Thymus (tissue), 11 donors: ENCODE data around the gene RASSF10. TPM values are rescaled to one million over a fixed set of nuclear protein-coding genes. Genes with fewer than 3 reads are reported as not detected.

Experiments used
- DNase-seq, 9 donors: peaks; one replicate each; pipeline ENCODE4 v3.0.0-alpha.2; 2013; ENCODE audit warnings: low spot score in 9 of 9, low read depth in 6 of 9, missing footprints in 1 of 9
- H3K27ac ChIP-seq, 2 donors: one replicate each; pipeline ENCODE4 v1.5.1; 2013; ENCODE audit warnings: control low read depth in 1 of 2, low read depth in 1 of 2, low read length in 1 of 2, mild to moderate bottlenecking in 1 of 2, moderate library complexity in 1 of 2
- H3K27me3 ChIP-seq, 2 donors: one replicate each; pipeline ENCODE4 v1.5.1; 2013; ENCODE audit warnings: low read length in 1 of 2; ENCODE audit not compliant: control insufficient read depth in 2 of 2, insufficient read depth in 1 of 2
- H3K36me3 ChIP-seq, 2 donors: one replicate each; pipeline ENCODE4 v1.5.1; 2013; ENCODE audit warnings: low read length in 1 of 2, mild to moderate bottlenecking in 1 of 2, moderate library complexity in 1 of 2; ENCODE audit not compliant: control insufficient read depth in 2 of 2, insufficient read depth in 2 of 2
- H3K4me1 ChIP-seq, 2 donors: one replicate each; pipeline ENCODE4 v1.5.1; 2013; ENCODE audit warnings: low read length in 2 of 2; ENCODE audit not compliant: control insufficient read depth in 2 of 2, insufficient read depth in 2 of 2
- H3K4me3 ChIP-seq, 2 donors: one replicate each; pipeline ENCODE4 v1.5.1; 2013; ENCODE audit warnings: low read length in 2 of 2, control low read depth in 1 of 2, mild to moderate bottlenecking in 1 of 2
- H3K9me3 ChIP-seq, 2 donors: one replicate each; pipeline ENCODE4 v1.5.1; 2013; ENCODE audit warnings: low read length in 1 of 2, mild to moderate bottlenecking in 1 of 2; ENCODE audit not compliant: control insufficient read depth in 2 of 2, insufficient read depth in 1 of 2
- whole genome bisulfite sequencing: extraction: QIAGEN DNeasy Blood & Tissue Kit; methylation state at CpG from one replicate; pipeline ENCODE4 v1.1.7; 2013; 5-methylcytosine and 5-hydroxymethylcytosine counted together
- polyA plus RNA-seq: library from polyadenylated mRNA; stranded (reverse); fragments of 200-250 nt; gene quantifications from one replicate; pipeline ENCODE4 v1.2.3, GENCODE V29; 2013
- total RNA-seq: library from RNA; stranded (reverse); fragments of 120-200 nt; gene quantifications from one replicate; pipeline ENCODE4 v1.2.4, GENCODE V29; 2013
- donor health status: healthy.

RASSF10 gene
- total and polyA plus RNA-seq, 2 donors = 0.73 to 2.8 TPM

DNA sequence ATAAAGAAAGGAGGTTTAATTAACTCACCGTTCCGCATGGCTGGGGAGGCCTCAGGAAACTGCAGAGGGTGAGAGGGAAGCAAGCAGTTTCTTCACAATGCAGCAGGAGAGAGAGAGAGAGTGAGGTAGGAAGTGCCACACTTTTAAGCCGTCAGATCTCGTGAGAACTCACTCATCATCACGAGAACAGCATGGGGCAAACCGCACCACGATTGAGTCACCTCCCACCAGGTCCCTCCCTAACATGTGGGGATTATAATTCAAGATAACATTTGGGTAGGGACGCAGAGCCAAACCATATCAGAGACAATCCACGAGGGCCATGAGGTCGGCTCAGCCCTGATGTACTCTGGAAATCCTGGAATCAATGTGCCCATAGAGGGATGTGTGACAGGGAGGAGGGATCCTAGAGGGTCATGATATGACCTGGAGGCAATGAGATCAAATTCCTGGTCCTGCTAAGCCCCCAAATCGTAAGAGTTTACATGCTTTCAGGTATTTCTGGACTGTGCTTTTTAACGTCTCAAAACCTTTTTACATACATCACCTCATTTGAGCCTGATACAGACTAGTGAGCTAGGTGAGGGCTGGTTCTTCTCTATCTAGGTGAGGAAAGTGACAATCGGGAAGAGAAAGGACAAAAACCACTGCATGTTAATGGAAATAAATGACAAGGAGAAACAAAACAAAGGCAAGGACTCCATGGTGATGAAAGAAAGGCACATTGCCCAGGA, 19.5 kb upstream of the RASSF10 start:
- Histone ChIP-seq H3K36me3 (no peaks in the 10 kb centered on the region), H3K4me1 (no peaks in the 10 kb centered on the region), H3K9me3 (no peaks in the 10 kb centered on the region), H3K27me3 (no peaks in the 10 kb centered on the region), H3K4me3 (no peak overlapping the region), H3K27ac (no peak overlapping the region)
- WGBS = 85% methylated on average over 13 of the region's 13 CpGs
- DNase-seq = no peak

DNA sequence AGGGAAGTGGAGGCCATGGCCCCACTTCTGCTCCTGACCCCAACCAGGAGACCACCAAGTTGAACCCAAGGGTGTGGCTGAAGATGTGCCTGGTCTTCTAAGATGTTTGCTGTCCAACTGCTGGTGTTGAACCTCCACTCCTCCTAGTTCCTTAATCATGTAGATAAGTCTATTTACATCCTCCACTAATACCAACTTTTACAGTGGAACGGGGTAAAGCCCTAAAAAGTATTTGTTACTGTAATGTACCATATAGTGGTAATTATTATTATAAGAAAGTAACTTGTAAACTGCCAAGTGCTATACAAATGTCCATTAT, 19.0 kb upstream of the RASSF10 start:
- DNase-seq = no peak
- WGBS = 90% methylated on average over 1 of the region's 1 CpG
- no peaks in the 10 kb centered on the region for H3K9me3 ChIP-seq
- H3K27ac ChIP-seq = no peak overlapping the region
- no peaks in the 10 kb centered on the region for H3K36me3 ChIP-seq
- H3K4me1 ChIP-seq = no peaks in the 10 kb centered on the region
- H3K4me3 ChIP-seq = no peak overlapping the region
- no peaks in the 10 kb centered on the region for H3K27me3 ChIP-seq

DNA sequence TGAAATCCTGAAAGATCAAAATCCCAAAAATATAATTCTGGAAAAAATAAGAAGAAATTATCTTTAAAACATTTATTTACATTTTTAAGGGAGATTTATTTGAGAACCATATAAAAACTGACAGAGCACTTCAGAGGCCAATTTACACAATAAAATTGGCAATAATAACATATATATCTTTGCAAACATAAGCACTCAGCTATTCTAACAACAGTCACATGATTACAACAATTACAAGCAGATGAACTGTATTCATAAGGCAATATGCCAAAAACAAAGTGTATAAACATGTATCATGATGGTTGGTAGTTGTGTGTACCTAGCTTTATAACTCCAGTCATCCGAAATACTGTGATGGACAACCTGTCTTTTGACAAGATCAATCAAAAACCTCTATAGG, 17.7 kb upstream of the RASSF10 start:
- no peak for DNase-seq
- Histone ChIP-seq H3K4me3 (no peak overlapping the region), H3K36me3 (no peaks in the 10 kb centered on the region), H3K27me3 (no peaks in the 10 kb centered on the region), H3K9me3 (no peaks in the 10 kb centered on the region), H3K27ac (no peak overlapping the region), H3K4me1 (no peaks in the 10 kb centered on the region)
- 94% methylated on average over 1 of the region's 1 CpG for WGBS

DNA sequence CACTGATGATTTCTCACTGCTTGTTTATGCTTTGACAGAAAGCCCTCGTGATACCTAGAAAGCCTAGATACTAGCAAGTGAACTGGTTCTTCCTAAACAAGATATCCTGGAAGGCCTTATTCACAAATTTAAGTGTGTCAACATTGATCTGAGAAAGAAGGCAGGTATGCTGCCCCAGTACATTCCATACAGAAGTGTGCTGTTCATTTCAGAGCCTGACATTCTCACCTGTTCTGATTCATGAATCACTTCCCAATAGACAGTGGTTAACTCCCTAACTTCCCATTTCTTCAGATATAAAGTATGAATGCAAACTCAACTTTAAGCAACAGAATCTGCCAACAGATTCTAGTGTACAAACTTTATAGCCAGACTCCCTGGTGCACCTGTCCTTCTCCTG, 15.5 kb upstream of the RASSF10 start:
- no peak overlapping the region for H3K4me3 ChIP-seq
- H3K27ac ChIP-seq = no peak overlapping the region
- H3K4me1 ChIP-seq = no peaks in the 10 kb centered on the region
- WGBS = 90% methylated on average over 1 of the region's 1 CpG
- DNase-seq = no peak
- no peaks in the 10 kb centered on the region for H3K36me3 ChIP-seq
- H3K27me3 ChIP-seq = no peaks in the 10 kb centered on the region
- H3K9me3 ChIP-seq = no peaks in the 10 kb centered on the region

DNA sequence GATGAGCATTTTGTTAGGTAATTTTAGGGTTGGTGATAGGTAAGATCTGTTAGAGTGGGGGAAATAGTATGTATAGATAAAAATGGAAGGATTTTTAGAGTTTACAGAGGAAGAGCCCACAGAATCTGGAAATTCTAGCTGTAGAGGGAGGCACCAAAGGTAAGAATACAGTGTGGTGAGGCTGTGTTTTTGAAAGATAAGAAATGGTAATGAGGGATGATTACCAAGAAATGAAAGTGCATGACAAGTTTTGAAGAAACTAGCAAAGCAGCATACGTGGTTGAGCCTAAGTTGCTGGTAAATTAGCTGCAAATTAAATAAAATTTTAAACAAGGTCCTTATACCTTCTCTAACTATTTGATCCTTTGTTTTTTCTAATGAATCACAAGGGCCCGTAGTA, 14.6 kb upstream of the RASSF10 start:
- 95% methylated on average over 2 of the region's 2 CpGs for WGBS
- H3K36me3 ChIP-seq = no peaks in the 10 kb centered on the region
- no peaks in the 10 kb centered on the region for H3K27me3 ChIP-seq
- no peak for DNase-seq
- H3K27ac ChIP-seq = no peak overlapping the region
- no peaks in the 10 kb centered on the region for H3K9me3 ChIP-seq
- H3K4me3 ChIP-seq = no peak overlapping the region
- H3K4me1 ChIP-seq = no peaks in the 10 kb centered on the region

DNA sequence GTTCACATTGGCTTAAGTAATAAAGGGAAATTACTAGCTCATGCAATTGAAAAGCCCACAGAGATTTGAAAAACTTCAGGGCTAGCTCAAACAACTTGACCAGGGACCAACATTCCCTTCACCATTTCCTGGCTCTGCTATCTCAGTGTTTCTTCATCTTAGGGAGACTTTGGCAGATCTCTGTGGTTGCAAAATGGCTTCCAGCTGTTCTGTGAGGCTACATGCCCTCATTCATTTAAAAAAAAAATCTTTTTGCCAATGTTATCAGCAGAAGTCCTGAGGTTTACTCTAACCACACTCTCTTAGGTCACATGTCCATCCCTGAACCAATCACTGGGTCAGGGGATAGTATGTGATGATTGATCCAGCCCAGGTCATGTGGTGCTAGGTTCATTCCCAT, 13.9 kb upstream of the RASSF10 start:
- Histone ChIP-seq H3K27ac (no peak overlapping the region), H3K36me3 (no peaks in the 10 kb centered on the region), H3K27me3 (no peaks in the 10 kb centered on the region), H3K9me3 (no peaks in the 10 kb centered on the region), H3K4me3 (no peak overlapping the region), H3K4me1 (no peaks in the 10 kb centered on the region)
- no peak for DNase-seq

DNA sequence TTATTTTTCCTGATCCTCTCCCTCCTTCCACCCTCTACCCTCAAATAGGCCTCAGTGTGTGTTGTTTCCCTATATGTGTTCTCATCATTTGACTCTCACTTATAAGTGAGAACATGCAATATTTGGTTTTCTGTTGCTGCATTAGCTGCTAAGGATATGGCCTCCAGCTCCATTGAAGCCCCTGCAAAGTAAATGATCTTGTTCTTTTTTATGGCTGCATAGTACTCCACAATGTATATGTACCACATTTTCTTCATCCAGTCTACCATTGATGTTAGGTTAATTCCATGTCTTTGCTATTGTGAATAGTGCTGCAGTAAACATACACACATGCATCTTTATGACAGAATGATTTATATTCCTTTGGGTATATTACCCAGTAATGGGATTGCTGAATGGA, 13.3 kb upstream of the RASSF10 start:
- no peaks in the 10 kb centered on the region for H3K4me1 ChIP-seq
- no peak overlapping the region for H3K4me3 ChIP-seq

DNA sequence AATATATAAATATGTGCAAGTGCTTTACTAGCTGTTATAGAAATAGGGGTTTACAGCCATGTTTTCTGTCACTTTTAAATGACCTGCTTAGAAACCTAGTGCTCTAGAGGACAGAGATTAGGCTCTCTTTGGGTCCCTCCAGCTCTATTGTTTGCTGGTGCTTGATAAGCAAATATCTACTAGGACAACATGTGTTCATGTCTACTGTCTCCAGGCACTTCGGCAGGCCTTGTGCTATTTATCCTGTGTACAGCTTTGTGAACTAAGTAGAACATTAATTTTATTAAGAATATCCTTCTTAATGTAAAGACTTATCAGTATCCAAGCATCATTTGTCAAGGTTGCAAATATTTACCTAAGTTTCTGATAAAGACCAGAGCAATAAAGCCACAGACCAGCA, 11.9 kb upstream of the RASSF10 start:
- DNase-seq = no peak
- Histone ChIP-seq H3K27ac (no peak overlapping the region), H3K27me3 (no peaks in the 10 kb centered on the region), H3K36me3 (no peaks in the 10 kb centered on the region), H3K4me3 (no peak overlapping the region), H3K4me1 (no peaks in the 10 kb centered on the region), H3K9me3 (no peaks in the 10 kb centered on the region)
- WGBS = 96% methylated on average over 1 of the region's 1 CpG

More for the DNA sequence above, 13.3 kb upstream of the RASSF10 start:
- Histone ChIP-seq H3K9me3 (no peaks in the 10 kb centered on the region), H3K27me3 (no peaks in the 10 kb centered on the region), H3K27ac (no peak overlapping the region), H3K36me3 (no peaks in the 10 kb centered on the region)
- no peak for DNase-seq

DNA sequence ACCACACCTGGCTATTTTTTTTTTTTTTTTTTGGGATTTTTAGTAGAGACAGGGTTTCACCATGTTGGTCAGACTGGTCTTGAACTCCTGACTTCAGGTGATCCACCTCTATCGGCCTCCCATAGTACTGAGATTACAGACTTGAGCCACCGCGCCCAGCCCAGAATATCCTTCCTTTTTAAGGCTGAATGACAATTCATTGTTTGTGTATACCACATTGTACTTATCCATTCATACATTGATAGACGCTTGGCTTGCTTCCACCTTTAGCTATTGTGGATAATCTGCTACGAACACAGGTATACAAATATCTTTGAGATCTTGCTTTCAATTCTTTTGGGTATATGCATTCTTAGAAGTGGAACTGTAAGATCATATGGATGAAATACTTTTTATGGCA, 10.8 kb upstream of the RASSF10 start:
- Histone ChIP-seq H3K9me3 (no peaks in the 10 kb centered on the region), H3K4me1 (no peaks in the 10 kb centered on the region), H3K4me3 (no peak overlapping the region), H3K27me3 (no peaks in the 10 kb centered on the region), H3K27ac (no peak overlapping the region), H3K36me3 (no peaks in the 10 kb centered on the region)
- DNase-seq = no peak
- WGBS = 95% methylated on average over 5 of the region's 5 CpGs

DNA sequence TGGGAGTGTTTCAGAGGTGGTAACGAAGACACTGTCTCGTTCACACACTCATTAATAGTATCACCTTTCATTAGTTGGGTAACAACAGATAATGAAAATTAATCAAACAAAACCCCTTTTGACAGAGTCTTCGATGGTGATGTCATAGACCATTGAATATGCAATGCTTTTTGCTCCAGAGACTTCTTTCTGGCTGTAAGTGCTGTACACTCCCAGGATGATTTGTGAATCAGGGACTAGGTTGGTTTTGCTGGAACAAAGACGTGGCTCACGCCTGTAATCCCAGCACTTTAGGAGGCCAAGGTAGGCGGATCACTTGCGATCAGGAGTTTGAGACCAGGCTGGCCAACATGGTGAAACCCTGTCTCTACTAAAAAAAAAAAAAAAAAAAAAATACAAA, 9.5 kb upstream of the RASSF10 start:
- 96% methylated on average over 7 of the region's 7 CpGs for WGBS
- no peak for DNase-seq
- Histone ChIP-seq H3K27ac (no peak overlapping the region), H3K9me3 (no peaks in the 10 kb centered on the region), H3K4me1 (no peaks in the 10 kb centered on the region), H3K27me3 (no peaks in the 10 kb centered on the region), H3K4me3 (no peak overlapping the region), H3K36me3 (no peaks in the 10 kb centered on the region)
